ENCODE data around the gene PLOD2. TPM values are rescaled to one million over a fixed set of nuclear protein-coding genes. Genes with fewer than 3 reads are reported as not detected.

PLOD2 gene
- total and polyA plus RNA-seq, 2 of the 4 experiments (the other 2 are of a cell fraction), result 84.0 to 117 TPM

GRCh38 chr3:146134348-146135117, 26.5 kb downstream of the PLOD2 start:
- ATAC-seq (ENCODE audit: low read depth) (no peak), DNase-seq (peak; percentile 20)
- WGBS, 2 experiments (ENCODE audit: extremely low coverage in 2 of 2, insufficient read length in 1 of 2), result no CpG with 5 or more reads among the region's 5 CpGs
- Histone ChIP-seq H3K27me3 (ENCODE audit: control insufficient read depth, insufficient read depth, low read length) (no peaks in the 10 kb centered on the region), H3K4ac (ENCODE audit: low read depth, low read length) (no peak overlapping the region), H4K91ac (ENCODE audit: insufficient read depth, low read depth, low read length) (no peak overlapping the region), H3K9me3 (ENCODE audit: control insufficient read depth, insufficient read depth, low read length) (no peaks in the 10 kb centered on the region), H3K9me1 (ENCODE audit: insufficient read depth, low read length) (peaks cover 10% of the 10 kb centered on the region), H3K4me2 (ENCODE audit: low read depth, low read length) (no peak overlapping the region), H2AFZ (replicated peaks; ENCODE audit: low read length, poor library complexity) (no peak overlapping the region), H2BK15ac (ENCODE audit: low read depth, low read length) (no peak overlapping the region), H3K9ac (ENCODE audit: low read depth, low read length) (no peak overlapping the region), H2AK5ac (ENCODE audit: low read depth, low read length) (no peak overlapping the region), H3K36me3 (ENCODE audit: control insufficient read depth, insufficient read depth, low read length) (no peaks in the 10 kb centered on the region), H3K23ac (ENCODE audit: low read depth, low read length) (no peak overlapping the region), H4K5ac (ENCODE audit: low read depth, low read length) (no peak overlapping the region), H2BK120ac (ENCODE audit: low read depth, low read length) (no peak overlapping the region), H2AK9ac (replicated peaks; ENCODE audit: low read depth, low read length, poor library complexity) (no peak overlapping the region), H3K4me3 (ENCODE audit: insufficient read depth, low read depth, low read length) (no peak overlapping the region), H4K8ac (ENCODE audit: low read depth in 2 of 2, low read length in 2 of 2) (no peak overlapping the region), H3K27ac (ENCODE audit: insufficient read depth, low read length) (no peak overlapping the region), H4K20me1 (ENCODE audit: insufficient read depth, low read length) (peaks cover 36% of the 10 kb centered on the region), H3K18ac (ENCODE audit: low read depth, low read length) (no peak overlapping the region), H3K79me1 (ENCODE audit: low read depth in 1 of 2, low read length in 2 of 2) (peaks cover 11 to 49% of the 10 kb centered on the region in 2 experiments), H3K4me1 (ENCODE audit: control insufficient read depth, insufficient read depth, low read length) (peaks cover 9% of the 10 kb centered on the region; the same call in 1 of the 2 replicates), H3K14ac (replicated peaks; ENCODE audit: low read depth, low read length) (no peak overlapping the region), H2BK20ac (ENCODE audit: low read depth, low read length) (no peak overlapping the region), H3K56ac (ENCODE audit: extremely low read depth, insufficient read depth, low read length) (no peak overlapping the region), H2BK5ac (ENCODE audit: low read depth, low read length, poor library complexity, severe bottlenecking) (peak overlapping the region; percentile 13)
- no peak for TF ChIP-seq MXI1 (IDR thresholded peaks at IDR 0.05; ENCODE audit: borderline replicate concordance, low read depth, low read length)
- ChIA-PET CTCF (no interaction called here), POLR2A (ENCODE audit: unreplicated experiment) (no interaction called here)
- BruUV-seq (replicated peaks), result no TSS peak
- in situ Hi-C loops (cut with MboI; ENCODE audit: low sequenced_read_pairs) (no loop called here), intact Hi-C loops (cut with micrococcal nuclease) (no loop called here), dilution Hi-C loops (cut with HindIII; ENCODE audit: low sequenced_read_pairs, unreplicated experiment) (no loop called here)

Data from IMR-90 (cell line).